GM21360 (cell line): ENCODE data around the gene DAGLA.

Source experiments
- ATAC-seq: cut with Tn5 transposase; IDR thresholded peaks from one replicate; pipeline ENCODE4 v1.9.1; 2021; ENCODE audit warnings: mild to moderate bottlenecking, moderate library complexity; ENCODE audit not compliant: unreplicated experiment

DAGLA gene

DNA sequence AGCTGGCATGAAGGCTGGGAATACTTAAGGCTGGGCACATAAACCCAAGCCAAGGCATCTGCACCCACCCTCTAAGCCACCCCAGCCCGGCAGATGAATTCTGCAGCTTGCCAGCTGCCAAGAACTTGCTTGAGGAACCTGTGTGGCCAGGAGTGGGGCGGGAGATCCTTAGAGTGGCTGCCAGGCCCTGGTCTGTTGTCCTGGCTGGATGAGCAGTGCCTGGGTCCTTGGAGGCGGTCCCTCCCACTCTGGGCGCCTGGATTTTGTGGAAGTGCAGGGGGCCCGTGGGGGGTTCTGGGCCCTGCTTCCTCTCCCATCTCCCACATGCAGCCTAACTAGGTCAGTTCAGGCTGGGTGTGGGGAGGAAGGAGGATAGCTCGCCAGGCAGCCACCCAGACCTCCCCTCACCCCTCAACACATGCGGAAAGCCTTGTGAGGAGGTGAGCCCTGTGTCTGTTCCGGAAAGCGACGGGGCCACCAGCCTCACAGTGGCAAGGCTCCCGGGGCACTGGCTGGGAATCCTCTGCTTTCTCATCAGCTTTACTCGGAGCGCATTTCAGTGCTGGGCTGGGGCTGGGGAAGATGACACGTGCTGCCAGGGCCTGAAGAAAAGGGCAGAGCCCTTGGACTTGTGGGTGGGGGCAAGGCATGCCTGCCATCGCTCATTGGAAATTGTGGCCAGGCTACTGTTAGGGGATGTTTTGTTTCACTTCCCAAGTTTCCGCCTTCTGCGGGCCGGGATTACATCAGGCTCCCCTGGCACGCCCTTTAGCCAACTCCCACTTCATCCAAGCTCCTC is 8.4 kb downstream of the DAGLA start:
- ATAC-seq, result no peak

DNA sequence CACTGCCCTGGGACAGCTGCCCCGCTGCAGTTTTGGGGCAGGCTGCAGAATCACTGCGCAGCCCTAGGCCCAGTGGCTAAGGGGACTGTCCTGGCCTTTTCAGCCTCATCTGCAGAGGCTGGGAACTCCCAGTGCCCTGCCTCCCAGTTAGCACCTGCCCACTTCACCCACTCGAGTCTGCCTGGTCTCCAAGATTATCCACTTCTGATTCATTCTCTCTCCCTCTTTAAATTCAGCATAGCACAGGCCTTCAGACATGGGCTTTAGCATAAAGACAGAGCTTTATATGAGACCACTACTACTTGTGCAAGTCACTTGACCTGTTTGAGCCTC is 8.9 kb downstream of the DAGLA start:
- ATAC-seq, result no peak

DNA sequence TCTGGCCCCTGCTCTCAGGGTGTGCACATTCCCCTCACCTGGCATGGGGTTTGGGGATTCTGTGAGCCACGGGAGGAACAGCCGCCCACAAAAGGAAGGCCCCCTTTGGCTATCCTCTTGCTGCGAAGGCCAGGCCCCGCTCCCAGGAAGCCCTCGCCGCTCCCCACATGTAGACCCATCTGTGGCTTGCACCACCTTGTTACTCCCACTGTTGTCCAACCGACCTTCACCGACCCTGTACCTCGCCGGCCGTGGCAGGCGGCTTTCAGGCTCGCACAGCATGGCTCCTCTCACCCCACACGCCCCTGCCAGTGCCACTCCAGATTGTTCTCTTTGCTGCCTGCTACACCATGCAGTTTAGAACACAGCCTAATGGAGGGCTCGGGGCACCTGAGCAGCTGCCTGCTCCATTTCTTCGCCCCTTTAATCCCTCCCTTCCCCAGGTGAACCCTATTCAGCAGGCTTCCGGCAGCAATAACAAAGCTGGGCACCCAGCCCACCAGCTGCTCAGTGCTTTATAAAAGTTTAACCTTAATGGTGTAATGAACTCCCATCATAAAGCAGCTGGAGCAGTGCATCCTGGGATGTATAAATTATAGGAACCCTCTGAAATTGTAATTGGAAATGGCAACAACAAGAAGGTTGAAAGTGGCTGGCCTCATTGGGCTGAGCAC is 10.7 kb downstream of the DAGLA start:
- no peak for ATAC-seq

DNA sequence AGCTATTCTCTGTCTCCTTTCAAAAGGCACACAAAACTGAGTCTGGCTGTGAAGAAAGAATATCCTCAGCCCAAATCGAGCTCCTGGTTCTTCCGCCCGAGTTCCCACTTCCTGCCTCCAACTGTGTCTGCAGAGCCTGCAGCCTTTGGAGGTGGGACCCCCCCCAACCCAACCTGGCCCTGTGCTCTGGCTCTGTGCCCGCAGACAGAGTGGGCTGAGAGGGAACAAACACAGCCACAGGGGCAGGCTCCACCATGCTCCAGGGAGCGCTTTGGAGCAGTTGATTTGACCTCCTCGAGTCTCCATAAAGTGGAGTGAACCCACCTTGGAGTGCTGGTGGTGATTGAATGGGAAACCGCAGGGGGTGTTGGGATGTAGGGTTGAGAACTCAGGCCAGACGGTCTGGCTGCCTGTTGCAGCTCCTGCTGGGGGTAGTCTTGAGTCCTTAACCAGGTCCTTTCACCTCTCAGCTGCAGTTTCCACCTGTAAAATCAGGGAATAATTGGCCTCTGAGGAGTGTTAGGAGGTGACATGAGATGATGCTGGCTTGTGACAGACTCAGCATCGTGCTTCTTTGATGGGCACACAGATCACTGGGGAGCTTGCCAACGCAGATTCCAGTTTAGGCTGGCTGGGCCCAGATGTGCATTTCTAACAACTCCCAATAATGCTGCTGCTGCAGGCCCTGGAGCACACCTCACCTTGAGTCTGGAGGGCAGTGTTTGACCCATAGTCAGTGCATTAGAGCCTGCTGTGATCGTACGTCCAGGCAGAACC is 11.4 kb downstream of the DAGLA start:
- no peak for ATAC-seq

DNA sequence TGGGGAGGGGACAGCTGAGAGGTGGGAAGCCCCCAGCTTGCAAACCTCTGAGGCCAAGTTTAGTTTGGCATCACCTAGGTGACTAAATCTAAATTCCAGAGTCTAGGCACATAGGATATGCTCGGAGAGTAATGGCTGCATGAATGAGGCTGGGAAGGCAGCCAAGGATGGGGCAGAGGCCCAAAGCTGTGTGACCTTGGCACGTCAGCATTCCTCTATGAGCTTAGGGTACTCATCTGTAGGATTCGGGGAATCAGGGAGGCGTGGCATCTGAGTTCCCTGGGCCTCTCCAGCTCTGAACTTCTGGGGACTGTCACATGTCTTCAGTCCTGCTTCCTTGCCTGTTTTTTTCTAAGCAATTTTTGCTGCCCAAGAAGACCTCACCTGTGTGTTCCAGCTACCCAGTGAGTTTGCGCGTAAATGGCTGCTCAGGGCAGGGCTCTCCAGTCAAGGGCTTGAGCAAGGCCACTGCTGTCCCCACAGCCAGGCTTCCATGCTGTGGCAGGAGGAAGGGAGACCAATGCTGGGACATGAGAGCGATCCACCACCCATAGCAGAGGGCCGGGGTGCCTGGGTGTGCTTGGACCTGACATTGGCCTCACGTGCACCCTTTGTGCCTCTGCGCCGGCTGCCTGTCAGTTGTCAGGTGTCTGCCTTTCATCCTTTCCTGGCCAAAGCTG is 13.9 kb downstream of the DAGLA start:
- no peak for ATAC-seq

DNA sequence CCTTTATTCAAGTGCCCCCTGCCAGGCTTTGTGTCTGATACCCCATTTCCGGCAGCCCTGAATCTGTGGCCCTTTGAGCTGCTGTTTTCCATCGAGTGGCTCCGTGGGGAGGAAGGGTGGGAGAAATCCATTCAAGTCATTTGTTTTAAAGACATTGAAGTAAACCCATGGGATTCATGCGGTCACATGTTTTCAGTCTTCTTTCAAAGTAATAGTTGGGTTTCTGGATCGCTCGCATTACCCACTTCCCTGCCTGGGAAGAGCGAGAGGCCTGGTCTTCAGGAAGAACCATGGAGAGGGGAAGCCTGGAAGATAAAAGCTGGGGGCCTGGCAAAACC is 14.4 kb downstream of the DAGLA start:
- ATAC-seq, result no peak

DNA sequence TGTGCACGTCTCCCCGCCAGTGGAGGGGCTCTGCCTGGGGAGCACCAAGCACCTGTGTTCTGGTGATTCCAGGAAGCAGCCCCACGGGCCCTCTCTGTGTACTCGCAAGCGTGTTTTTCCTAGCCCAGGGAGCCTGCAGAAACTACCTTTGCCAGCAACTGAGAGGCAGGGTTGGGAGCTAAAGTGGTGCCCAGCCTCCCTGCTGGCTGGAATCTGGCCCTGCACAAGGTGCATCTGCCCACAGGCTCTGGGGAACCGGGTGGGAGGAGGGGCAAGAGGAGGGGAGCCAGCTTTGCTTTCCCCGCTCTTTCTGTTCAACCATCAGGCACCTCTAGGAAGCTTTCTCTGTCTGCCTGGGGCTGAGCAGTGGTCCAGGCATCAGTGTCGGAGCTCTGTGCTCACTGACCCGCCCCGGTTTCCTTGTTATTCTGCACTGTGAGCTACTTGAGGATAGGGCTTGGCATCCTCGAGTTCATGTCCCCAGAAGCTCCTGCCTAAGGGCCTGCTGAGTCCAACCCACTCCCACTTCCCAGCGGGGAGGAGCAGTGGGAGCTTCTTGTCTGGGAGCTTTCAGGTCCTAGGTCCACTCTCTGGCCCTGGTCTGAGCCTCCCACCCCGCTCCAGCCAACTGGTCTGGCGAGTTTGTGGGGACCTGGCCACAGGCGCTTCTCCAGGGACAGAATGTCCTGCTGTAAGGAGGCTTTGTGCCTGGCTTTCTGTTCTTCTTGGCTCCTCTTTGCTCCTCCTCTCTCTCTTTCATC is 14.9 kb downstream of the DAGLA start:
- no peak for ATAC-seq

DNA sequence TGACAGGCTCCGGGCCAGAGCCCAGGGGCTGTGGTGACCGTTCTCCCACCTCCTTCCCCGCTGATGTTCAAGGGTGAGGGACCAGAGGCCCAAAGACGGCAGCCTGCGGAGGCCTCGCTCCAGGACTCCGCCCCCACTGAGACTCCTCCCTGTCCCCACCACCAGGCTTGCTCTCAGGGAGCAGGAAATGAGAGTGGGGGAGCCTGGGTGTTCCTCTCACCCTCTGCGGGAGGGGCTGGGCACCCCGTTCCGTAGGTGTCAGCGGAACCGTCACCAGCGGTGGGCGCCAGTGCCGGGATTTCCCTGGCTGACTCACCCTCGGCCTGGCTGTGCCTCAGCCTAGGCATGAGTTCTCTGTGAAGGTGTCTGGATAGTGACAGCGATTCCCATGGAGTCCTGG is 15.7 kb downstream of the DAGLA start:
- peak; percentile 55 for ATAC-seq

DNA sequence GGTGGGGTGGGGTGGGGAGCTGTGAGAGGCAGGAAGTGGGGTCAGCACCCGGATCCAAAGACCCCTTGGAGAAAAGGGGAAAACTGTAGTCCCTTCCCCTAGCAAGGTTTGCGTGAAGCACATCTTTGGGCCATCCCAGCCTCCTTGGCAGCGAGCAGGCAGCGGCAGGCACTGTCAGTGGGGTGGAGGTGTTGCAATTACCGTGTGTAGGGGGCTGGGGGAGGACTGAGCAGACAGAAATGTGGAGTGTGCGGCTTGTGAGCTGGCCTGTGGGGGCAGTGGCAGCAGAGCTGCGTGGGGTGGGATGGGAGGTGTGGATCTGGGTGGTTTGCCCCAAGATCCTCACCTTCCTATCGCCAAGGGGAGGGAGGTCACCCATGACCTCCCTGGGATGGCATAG is 16.4 kb downstream of the DAGLA start:
- no peak for ATAC-seq

DNA sequence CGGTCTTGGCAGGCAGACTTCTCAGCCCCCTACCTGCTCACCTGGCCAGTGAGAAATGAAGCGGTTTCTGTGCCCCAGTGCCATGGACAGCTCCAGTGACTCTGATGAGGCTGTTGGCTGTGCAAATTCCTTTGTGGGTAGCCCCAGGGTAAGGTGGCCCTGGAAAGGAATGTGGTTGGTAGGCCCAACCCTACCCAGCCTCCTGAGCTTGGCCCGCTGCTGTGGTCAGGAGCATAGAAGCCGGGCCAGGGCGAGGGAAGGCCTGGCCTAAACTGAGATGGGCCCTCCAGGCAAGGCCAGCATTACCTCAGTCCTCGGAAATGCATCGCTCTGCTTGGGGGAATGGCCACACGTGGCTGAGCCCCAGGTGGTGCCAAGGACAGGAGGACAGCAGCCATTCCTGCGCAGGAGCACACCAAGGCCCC is 16.9 kb downstream of the DAGLA start:
- no peak for ATAC-seq

DNA sequence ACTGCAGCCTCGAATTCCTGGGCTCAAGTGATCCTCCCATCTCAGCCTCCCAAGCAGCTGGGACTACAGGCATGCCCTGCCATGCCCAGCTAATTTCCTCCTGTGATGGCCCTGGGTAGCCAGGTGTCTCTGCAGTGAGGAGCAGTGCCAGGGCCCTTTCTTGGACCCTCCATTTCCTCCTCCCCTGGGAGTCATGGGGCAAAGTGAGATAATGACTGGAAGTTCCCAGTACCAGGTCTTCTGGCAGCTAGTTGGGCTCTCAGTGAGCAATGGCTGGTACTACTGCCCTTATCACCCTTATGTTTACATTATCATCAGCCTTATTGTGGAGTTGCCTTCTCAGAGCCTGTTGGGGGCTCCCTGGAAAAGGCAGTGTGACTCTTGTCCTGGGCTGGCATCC is 17.6 kb downstream of the DAGLA start:
- ATAC-seq, result no peak

DNA sequence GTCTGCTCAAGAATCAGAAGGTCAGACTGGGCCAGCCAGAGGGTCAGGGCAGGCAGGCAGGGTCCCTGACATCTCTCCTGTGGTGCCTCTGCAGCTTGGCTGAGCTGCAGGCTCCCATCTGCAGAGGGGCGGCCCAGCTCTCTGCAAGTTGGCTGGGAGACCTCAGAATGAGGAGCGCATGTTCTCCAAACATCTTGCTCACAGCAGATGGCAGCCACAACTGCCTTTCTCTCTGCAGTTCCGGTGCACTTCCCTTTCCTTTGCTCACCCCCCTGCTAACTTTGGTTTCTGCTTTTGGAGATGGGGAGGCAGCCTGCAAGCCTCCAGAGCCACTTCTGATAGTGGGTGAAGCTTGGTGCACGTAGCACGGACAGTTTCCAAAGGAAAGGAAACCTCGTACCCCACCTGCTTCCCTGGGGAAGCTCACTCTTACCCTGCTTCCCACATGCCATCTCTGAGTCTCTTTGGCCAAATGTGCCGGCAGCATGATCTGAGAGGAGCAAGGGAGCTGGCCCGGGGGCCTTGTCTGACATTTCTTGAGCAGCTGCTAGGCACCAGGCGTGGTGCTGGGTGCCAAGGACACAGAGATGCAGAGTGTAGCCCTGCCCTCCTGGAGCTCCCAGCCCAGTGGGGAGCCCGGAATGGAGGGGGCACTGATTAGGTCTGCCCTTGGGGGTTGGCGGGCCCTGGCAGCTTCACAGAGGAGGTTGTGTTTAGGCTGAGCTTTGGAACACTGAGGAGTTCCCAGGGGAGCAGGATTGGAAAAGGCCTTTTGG is 18.2 kb downstream of the DAGLA start:
- ATAC-seq, result no peak

DNA sequence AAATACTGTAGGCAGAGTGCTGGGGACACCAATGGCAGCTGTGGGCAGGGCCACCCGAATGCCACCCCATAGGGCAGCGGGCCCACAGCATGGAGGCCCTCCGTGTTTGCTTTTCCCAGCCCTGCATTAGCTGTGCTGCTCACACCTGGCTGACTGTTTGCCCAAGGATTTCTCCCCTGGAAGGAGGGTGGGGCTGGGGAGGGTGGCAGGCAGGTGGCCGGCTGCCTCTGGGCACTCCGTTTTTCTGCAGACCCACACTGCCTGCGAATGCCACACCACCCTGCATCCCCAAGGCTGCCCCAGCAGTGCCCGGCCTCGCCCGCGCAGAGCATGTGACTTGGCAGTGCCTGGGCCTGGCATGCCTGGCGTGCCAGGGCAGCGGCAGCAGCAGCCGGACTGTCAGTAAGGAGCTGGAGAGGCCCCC is 19.6 kb downstream of the DAGLA start:
- no peak for ATAC-seq

DNA sequence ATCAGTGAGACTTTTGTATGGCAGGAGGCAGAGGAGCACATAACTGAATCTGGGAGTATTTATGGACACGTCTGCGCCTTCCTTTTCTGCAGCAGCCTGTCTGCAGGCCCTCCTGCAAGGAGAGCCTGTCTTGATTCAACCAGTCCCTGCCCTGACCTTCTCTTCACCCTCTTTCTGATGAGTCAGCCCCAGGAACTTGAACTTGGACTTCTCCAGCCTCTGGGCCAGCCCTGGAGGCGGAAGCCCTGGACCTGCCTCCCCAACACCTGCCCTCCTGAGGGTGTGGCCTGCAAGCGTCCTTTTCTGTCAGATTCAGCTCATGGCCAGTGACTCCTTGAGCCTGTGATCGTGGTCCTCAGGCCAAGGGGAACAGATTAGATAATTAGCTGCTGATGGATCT is 20.0 kb downstream of the DAGLA start:
- ATAC-seq, result no peak

DNA sequence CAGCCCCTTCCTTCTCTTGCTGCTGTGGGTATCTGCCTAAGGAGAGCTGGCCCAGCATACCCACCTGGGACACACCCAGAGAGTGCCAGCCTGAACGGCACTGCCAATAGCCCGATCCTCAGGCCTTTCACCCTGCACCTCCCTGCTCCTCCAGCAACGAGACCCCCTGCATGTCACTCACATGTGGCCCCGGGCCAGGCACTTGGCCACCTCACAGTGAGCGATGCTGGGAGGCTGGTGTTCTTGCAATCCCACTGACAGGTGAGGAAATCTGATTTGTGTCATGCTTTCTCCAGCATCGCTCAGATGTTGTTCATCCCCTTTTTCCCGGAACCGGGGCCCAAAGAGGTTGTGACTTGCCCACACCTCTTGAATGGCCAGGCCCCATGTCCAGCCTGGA is 20.5 kb downstream of the DAGLA start:
- ATAC-seq, result no peak

DNA sequence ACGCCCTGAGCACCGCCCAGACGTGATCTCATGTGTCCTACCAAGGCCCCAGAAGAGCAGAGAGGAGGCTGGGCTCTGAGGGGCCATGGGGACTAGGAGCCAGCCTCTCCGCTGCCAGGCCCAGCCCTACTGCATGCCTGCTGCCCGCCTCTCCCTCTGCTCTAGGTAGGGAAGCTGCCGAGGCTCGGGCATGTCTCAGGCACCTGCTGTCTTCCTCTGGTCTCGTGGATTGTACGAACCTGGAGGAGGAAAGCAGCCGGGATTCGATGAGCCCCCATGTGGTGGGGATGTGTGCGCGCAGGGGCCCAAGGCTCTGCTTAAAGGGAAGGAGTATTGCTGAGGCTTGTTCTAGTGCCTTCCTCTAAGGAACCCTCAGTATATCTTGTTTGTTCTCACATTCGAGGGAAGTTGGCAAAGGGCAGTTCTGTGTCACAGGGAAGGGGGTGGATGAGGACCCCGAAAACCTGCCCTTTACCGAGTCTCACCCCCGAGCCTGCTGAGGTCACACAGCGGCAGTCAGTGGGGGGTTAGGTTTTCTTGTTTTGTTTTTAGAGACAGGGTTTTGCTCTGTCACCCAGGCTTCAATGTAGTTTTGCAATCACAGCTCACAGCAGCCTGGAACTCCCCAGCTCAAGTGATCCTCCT is 21.2 kb downstream of the DAGLA start:
- ATAC-seq, result no peak

DNA sequence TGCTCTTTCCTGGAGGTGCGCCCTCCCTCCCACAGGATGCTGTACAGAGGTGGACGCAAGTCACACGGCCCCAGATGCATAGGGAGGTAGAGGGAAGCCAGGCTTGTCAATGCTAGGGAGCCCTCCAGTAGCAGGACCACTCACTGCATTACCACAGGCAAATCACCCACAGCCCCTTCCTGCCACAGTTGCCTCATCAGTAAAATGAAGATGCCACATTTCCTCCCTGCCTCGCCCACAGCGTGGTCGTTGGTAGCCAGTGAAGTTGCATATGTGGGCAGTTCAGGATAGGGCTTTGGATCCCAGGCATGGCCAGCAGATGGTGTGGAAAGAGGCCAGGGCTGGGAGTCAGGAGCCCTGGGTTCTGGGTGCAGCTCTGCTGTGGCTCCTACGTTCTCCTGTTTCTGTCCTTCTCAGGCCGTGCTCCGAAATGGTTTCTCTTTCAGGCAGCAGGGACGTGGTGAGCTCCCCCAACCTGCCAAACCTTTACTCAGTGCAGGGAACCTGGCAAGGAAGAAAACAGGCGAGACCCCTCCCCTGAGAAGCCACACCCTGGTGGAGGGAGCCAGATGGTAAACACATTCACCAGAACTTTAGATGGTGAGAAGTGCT is 22.6 kb downstream of the DAGLA start:
- no peak for ATAC-seq

DNA sequence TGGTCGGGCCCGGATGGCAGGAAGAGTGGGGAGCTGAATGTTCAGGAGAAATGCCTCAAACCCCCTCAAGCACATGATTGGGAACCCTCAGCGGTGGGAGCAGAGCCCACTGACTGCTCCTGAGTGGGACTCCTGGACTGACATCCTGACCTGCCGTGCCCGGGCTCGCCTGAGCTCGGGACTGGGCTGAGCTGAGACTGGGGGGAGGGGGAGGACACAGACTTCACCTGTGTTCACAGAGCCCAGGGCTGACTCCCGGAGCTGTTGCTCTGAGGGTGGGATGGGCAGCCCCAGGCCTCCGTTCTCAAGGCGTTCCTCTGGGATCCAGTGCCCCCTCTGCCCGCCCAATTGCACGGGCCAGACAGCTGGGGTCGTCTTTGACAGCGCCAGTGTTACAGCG is 24.6 kb downstream of the DAGLA start:
- no peak for ATAC-seq
